Measurements from ENCODE around the gene TMCC3. TPM values are rescaled to one million over a fixed set of nuclear protein-coding genes. Genes with fewer than 3 reads are reported as not detected.

Gene TMCC3
- total and polyA plus RNA-seq, 2 of the 13 experiments (the other 11 are each of a cell fraction or from before 2014, with no cell fraction given) = not detected

DNA sequence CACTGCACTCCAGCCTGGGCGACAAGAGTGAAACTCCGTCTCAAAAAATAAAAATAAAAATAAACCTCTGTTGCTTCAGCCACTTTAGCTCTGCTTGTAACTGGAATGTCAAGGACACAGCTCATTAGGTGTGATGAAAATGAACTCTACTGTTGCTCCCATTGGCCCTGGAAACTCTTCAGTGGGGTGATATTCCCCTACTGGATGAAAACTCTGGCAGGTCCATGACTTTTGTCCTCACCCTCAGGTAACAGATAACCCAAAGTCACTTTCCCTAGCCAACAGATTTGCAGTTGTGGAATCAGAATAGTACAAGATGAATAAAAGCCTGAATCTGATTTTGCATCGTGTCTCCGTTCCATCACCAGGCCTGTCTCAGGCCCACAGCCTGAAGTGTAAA lies 98.5 kb downstream of the TMCC3 start (continued):
- TF ChIP-seq SMARCC2 (IDR thresholded peaks at IDR 0.05) = no peak
- no peak for TF ChIP-seq AGO1 (IDR thresholded peaks at IDR 0.05; ENCODE audit: low read depth, low read length, poor library complexity, severe bottlenecking)
- TF ChIP-seq, protein P1, sequence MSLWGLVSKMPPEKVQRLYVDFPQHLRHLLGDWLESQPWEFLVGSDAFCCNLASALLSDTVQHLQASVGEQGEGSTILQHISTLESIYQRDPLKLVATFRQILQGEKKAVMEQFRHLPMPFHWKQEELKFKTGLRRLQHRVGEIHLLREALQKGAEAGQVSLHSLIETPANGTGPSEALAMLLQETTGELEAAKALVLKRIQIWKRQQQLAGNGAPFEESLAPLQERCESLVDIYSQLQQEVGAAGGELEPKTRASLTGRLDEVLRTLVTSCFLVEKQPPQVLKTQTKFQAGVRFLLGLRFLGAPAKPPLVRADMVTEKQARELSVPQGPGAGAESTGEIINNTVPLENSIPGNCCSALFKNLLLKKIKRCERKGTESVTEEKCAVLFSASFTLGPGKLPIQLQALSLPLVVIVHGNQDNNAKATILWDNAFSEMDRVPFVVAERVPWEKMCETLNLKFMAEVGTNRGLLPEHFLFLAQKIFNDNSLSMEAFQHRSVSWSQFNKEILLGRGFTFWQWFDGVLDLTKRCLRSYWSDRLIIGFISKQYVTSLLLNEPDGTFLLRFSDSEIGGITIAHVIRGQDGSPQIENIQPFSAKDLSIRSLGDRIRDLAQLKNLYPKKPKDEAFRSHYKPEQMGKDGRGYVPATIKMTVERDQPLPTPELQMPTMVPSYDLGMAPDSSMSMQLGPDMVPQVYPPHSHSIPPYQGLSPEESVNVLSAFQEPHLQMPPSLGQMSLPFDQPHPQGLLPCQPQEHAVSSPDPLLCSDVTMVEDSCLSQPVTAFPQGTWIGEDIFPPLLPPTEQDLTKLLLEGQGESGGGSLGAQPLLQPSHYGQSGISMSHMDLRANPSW (CRISPR knock-in tag; IDR thresholded peaks at IDR 0.05; ENCODE audit: borderline replicate concordance) = no peak
- no peak for TF ChIP-seq ZNF605 (CRISPR knock-in tag; IDR thresholded peaks at IDR 0.05)
- TF ChIP-seq ZNF510 (CRISPR knock-in tag; IDR thresholded peaks at IDR 0.05; ENCODE audit: low read depth) = no peak
- no peak for TF ChIP-seq ZNF20 (CRISPR knock-in tag; IDR thresholded peaks at IDR 0.05)
- TF ChIP-seq ZNF282 (IDR thresholded peaks at IDR 0.05; ENCODE audit: partially characterized antibody) = no peak
- no peak for TF ChIP-seq ATF1 (CRISPR knock-in tag; IDR thresholded peaks at IDR 0.05)
- TF ChIP-seq ZNF652 (CRISPR knock-in tag; IDR thresholded peaks at IDR 0.05; ENCODE audit: borderline replicate concordance, low read depth) = no peak
- TF ChIP-seq ZNF776 (CRISPR knock-in tag; IDR thresholded peaks at IDR 0.05) = no peak
- no peak for TF ChIP-seq LCORL (IDR thresholded peaks at IDR 0.05)
- no peak for TF ChIP-seq LCORL (CRISPR knock-in tag; IDR thresholded peaks at IDR 0.05)

DNA sequence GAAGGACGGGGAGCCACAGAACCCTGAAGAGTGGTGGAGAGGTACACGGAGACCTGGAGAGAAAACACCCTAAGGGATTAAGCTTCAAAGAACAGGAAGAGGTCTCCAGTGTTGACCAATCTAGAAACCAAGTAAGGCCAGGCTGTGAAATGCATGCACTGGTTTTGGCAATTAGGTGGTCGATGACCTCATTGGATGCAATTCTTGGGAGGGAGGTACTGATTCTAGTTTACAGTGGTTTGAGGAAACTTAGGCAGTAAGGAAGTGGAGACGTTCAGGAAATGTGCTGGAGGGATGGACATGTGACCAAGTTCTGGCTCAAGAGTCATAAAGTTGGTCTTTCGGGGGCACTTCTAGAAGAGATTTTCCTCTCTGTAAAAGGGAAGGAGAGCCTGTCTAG lies 99.4 kb downstream of the TMCC3 start:
- BruUV-seq (replicated peaks) = no TSS peak
- H3K4me1 ChIP-seq (ENCODE audit: insufficient read depth, low read length) = no peaks in the 10 kb centered on the region
- FAIRE-seq = no peak
- no peak overlapping the region for H3K27ac ChIP-seq (ENCODE audit: extremely low read length, insufficient read depth, low read length)
- CTCF ChIA-PET (ENCODE audit: low intra/inter-chr PET ratio, low total read pairs) = no interaction called here
- 22% methylated on average over 5 of the region's 5 CpGs for WGBS (ENCODE audit: low lambda C conversion rate)
- peaks cover 13% of the 10 kb centered on the region for H3K9me3 ChIP-seq (ENCODE audit: low read length)
- H3K9ac ChIP-seq (ENCODE audit: insufficient read depth, low read depth, low read length) = no peak overlapping the region
- ATAC-seq = no peak
- no peaks in the 10 kb centered on the region for H4K20me1 ChIP-seq (ENCODE audit: insufficient read depth, low read length)
- H2AFZ ChIP-seq (ENCODE audit: low read length) = no peak overlapping the region
- H3K4me3 ChIP-seq (replicated peaks in 1 of 3; ENCODE audit: insufficient read depth in 1 of 3, low read depth in 2 of 3, low read length in 3 of 3) = no peak overlapping the region
- in situ Hi-C loops (cut with HindIII; ENCODE audit: extremely low pct_ligation_motif_present, low pct_unique_long_range_greater_than_20kb) (loop anchor here (10.0 kb wide), 1 partner anchor 214 kb away; no protein-coding TSS in a partner anchor), intact Hi-C loops (cut with micrococcal nuclease; ENCODE audit: unreplicated experiment) (no loop called here)
- H3K79me2 ChIP-seq (ENCODE audit: insufficient read depth, low read length) = no peaks in the 10 kb centered on the region
- no peak for TF ChIP-seq ISX (CRISPR knock-in tag; conservative IDR thresholded peaks at IDR 0.05)
- peak; percentile 30; the same call in 1 of the 2 replicates for TF ChIP-seq ATF7 (IDR thresholded peaks at IDR 0.05)
- TF ChIP-seq ATF7 (CRISPR knock-in tag; IDR thresholded peaks at IDR 0.05) = no peak
- no peaks in the 10 kb centered on the region for H3K36me3 ChIP-seq (replicated peaks in 1 of 2; ENCODE audit: control insufficient read depth in 1 of 2, insufficient read depth in 2 of 2, low read length in 2 of 2)
- POLR2A ChIA-PET = no interaction called here
- H3K27me3 ChIP-seq (ENCODE audit: control insufficient read depth in 1 of 2, insufficient read depth in 2 of 2, low read length in 2 of 2) = 0 out of 5 replicates have a peak, but pooled peaks cover 0 to 1% of the 10 kb centered on the region in 2 experiments
- no peak for DNase-seq (ENCODE audit: low spot score)
- no peak overlapping the region for H3K4me2 ChIP-seq (ENCODE audit: low read depth, low read length)
